ENCODE results near the gene SPINK13.

- TF ChIP-seq POLR2A (IDR thresholded peaks at IDR 0.05; ENCODE audit: low read length) (no peak), GATA1 (IDR thresholded peaks at IDR 0.05; ENCODE audit: low read depth, low read length) (no peak)
These were observed 38.4 kb upstream of the SPINK13 start for GRCh38 chr5:148230240-148230639.
